GM21717 (cell line): ENCODE data around the gene EPPIN.

Source experiments
- ATAC-seq: cut with Tn5 transposase; IDR thresholded peaks from one replicate; pipeline ENCODE4 v1.9.1; 2021; ENCODE audit warnings: mild to moderate bottlenecking, moderate library complexity; ENCODE audit not compliant: unreplicated experiment

The EPPIN gene

DNA sequence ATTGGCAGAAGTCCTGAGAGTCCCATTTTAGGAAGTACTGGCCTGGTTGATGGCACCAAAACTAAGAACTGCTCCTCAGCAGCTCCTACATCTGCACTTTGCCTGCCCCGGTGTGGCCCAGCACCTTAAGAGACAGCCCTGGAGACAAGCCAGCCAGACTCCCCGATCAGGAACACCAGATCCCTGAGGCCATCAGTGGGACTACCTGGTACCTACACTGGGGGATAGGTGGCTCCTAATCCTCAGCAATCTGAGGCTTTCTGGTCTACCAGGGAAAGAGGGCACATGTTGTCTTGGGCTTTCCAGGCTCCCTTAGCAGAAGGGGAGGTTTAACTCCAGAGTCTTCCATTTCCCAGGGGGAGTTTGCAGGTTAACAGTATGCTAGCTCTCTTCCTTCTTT lies 7.8 kb downstream of the EPPIN start, which contains the start of gene WFDC6:
Gene WFDC6 (minus strand): TSS at position 101 of the 400 bp plus-strand sequence. CDS start 75 bp downstream, at position 26.
- no peak for ATAC-seq

- no peak for ATAC-seq
These were observed 8.9 kb downstream of the EPPIN start for GRCh38 chr20:45538209-45538799.

DNA sequence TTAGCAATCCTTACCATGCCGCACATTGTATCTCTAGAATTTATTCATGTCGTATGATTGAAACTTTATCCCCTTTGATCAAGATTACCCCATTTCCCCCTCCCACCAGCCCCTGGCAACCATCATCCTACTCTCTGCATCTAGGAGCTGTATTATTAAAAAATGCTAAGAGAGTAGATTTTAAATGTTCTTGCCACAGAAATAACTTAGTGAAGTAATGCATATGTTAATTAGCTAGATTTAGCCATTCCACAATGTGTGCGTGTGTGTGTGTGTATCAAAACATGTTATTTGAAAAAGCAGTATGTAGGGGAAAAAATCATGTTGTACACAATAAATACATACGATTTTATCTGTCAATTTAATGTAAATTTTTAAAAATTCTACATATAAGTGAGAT lies 19.9 kb downstream of the EPPIN start:
- no peak for ATAC-seq

DNA sequence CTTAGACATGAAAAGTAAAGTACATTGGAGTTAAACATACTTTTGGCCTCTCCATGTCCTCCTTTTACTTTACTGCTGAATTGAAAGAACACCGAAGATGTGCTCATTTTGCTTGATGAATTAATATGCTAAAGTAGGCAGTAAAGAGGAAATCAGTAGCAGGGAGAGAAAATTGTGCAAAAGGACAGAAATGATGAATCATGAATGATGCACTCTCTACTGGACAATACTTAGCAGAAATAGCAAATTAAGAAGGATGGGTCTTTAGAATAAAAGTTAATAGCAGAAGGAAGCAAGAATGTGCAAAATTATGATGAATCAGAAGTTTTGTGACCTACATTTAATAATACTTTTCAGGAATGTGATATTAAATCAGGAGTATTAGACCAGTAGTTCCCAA lies 23.4 kb downstream of the EPPIN start:
- ATAC-seq = no peak

DNA sequence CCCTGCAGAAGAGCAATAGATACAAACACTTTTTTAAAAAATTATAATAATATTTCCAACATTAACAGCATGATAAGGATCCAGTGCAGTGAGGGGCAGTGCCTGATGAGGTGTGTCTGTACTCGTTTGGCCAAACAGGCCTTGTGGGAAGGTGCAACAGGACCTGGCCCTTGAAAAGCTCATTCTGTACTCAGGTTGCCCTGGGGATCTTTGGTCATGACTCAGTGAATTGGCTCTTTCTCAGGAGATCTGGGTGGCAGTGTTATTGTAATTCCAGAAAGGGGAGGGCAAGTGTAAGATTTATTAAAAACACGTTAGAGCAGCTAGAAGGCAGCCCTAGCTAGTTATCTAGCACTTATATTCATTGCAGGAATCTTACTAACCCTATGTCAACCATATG lies 28.9 kb downstream of the EPPIN start:
- ATAC-seq = no peak

DNA sequence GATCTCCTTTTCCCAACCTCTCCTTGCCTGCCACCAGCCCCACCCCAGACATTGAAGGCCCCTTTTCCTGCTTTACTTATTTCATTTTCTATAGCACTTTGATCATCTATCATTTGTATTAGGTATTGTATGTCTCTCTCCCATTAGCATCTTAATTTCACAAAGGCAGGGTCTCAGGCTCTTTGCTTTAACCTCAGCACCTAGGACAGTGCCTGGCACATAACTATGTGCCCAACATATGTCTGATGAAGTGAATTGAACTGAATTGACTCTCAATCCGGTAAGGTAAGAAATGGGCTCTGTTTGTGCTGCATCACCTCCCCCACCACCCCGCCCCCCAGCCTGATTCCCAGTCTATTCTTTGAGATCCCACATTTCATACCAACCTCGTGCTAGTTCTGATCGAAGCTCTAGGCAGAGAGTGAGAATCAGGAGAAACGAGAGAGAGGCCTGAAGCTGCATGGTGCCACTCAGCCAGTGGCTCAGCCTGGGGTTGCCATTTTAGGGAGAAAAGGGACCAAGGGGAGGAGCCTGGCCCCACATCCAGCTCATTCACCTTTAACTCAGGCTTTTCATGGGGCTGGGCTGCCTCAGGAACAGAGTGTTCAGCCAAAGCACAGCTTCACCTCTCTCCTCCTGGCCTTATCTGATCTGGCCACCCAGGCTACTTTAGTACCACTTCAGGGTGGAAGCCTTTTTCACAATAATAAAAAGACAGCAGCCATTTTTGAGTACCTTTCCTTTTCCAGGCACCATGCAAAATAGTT lies 31.9 kb downstream of the EPPIN start, which contains the start of gene SPINT3:
Gene SPINT3 (minus strand): TSS at position 476 of the 767 bp plus-strand sequence. CDS start 14 bp downstream, at position 462.
- ATAC-seq = no peak

GRCh38 chr20:45510242-45510862 lies 36.8 kb downstream of the EPPIN start:
- no peak for ATAC-seq

DNA sequence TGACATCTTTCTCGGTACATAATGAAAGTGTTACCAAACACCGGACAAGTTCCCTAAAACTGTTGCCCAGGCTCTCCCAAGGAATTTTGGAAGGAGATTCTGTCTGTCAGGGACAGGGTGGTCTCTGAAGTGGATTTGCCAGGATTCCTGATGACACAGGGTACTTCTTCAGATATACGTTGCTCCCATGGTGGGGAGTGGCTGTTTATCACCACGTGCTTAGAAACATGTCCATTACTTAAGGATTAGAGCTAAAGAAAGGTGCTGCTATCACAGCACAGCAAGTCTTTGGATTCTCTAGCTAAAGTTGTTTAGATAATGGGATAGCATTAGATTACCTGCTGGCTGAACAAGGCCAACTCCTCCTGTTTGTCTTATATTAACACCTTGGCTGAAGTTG lies 38.1 kb downstream of the EPPIN start:
- ATAC-seq = no peak

- no peak for ATAC-seq
These were observed 38.9 kb downstream of the EPPIN start for GRCh38 chr20:45508068-45508886.

- no peak for ATAC-seq
These were observed 40.0 kb downstream of the EPPIN start for GRCh38 chr20:45507011-45507820.

- no peak for ATAC-seq
These were observed 40.8 kb downstream of the EPPIN start for GRCh38 chr20:45506398-45506797.

DNA sequence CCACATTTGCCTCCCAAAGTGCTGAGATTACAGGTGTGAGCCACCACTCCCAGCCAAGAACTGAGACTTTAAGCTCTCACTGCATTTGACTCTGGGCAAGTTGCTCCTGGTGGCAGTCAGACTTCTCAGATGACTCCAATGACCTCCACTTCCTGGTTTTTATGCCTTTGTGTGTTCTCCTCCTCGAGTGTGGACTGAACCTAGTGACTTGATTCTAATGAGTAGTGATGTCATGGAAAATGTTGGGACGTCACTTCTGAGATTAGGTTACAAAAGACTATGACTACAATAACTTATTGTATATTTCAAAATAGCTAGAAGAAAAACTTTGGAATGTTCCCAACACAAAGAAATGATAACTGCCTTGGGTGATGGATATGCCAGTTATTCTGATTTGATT lies 43.8 kb downstream of the EPPIN start:
- ATAC-seq = no peak

GRCh38 chr20:45502561-45502960 lies 44.6 kb downstream of the EPPIN start:
- no peak for ATAC-seq

DNA sequence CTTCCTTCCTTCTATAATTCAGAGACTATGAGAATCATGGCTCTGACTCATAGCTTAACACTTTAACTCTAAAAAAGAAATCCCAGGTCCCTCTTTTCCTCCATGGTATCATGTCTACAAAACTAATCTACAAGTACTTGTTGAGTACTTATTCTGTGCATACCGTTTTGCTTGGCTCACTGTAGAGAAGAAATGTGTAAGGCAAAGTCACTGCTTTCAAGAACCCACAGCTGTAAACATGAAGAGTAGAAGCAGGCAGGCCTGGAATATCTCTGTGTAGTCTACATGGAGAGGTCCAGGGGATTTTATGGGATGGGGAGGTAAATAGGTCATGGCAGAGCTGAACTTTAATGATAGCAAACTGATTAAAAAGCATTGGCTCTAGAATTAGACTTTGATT lies 45.6 kb downstream of the EPPIN start:
- ATAC-seq = no peak

DNA sequence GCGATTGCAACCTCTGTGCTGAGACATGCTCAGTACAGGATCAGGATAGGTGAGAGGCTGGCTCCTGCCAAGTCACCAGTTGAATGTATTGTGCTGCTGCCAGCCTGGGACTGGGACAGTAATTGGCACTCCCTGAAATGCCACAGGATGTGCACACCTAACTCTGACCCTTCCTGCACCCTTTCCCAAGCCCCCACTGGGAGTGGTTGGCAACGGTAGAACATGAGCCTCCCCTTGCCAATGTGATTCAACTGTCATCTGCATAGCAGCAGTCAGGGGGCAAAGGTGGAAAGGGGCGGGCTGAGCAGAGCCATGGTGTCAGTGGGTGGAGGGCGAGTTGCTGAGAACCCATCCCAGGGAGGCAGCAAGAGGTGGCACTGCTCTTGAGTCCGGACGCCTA lies 47.2 kb downstream of the EPPIN start:
- no peak for ATAC-seq

GRCh38 chr20:45497971-45498494 lies 49.2 kb downstream of the EPPIN start:
- no peak for ATAC-seq

- ATAC-seq = no peak
These were observed 51.0 kb downstream of the EPPIN start for GRCh38 chr20:45496166-45496565.

- no peak for ATAC-seq
These were observed 51.7 kb downstream of the EPPIN start for GRCh38 chr20:45495501-45495941.
